HEK293 (cell line): ENCODE results near the gene FBLN2.

Experiments used
- CTCF ChIA-PET: fragments of 350-600 bp; formaldehyde crosslinking; extraction: SDS; loops from one replicate; lab custom pipeline; 2021; ENCODE audit warnings: antibody characterized with exemption; lab: Yijun Ruan, JAX
- POLR2A ChIA-PET: fragments of 300-600 bp; formaldehyde crosslinking; extraction: SDS; loops from one replicate; lab custom pipeline; 2020; ENCODE audit warnings: antibody characterized with exemption, inconsistent platforms; lab: Yijun Ruan, JAX
- H3K27ac ChIP-seq: fragments of 200-500 bp; sonication (Bioruptor generic); 2 replicates; pipeline ENCODE4 v1.5.1; 2014; ENCODE audit warnings: low read depth, low read length, control low read depth, inconsistent platforms; ENCODE audit errors: extremely low read depth
- H3K36me3 ChIP-seq, 2 experiments: fragments of 200-500 bp in 1 of 2; sonication (Bioruptor generic) in 1 of 2; 1 replicate in 1 of 2; 2 replicates in 1 of 2; pipeline ENCODE4 v1.5.1; 2014 to 2017; ENCODE audit warnings: inconsistent platforms in 2 of 2, low read length in 2 of 2; ENCODE audit not compliant: control insufficient read depth in 2 of 2, insufficient read depth in 1 of 2
- H3K4me1 ChIP-seq: fragments of 200-500 bp; sonication (Bioruptor generic); 2 replicates; pipeline ENCODE4 v1.5.1; 2014; ENCODE audit warnings: mild to moderate bottlenecking, low read length, inconsistent platforms; ENCODE audit not compliant: control insufficient read depth, insufficient read depth
- H3K4me3 ChIP-seq: 2 replicates; pipeline ENCODE4 v1.5.1; 2011; ENCODE audit warnings: low read depth, mild to moderate bottlenecking, control low read depth, low read length, moderate library complexity
- H3K9me3 ChIP-seq: fragments of 200-500 bp; sonication (Bioruptor generic); 2 replicates; pipeline ENCODE4 v1.5.1; 2014; ENCODE audit warnings: low read depth, low read length, inconsistent platforms; ENCODE audit not compliant: control insufficient read depth, insufficient read depth
- ATF2 ChIP-seq: fragments of 450-650 bp; formaldehyde crosslinking; IDR thresholded peaks from 2 replicates; pipeline ENCODE4 v1.5.1; 2016; ENCODE audit warnings: missing biosample characterization, missing genetic modification characterization, low read depth
- GLI4 ChIP-seq: fragments of 450-650 bp; formaldehyde crosslinking; IDR thresholded peaks from 2 replicates; pipeline ENCODE4 v1.5.1; 2016; ENCODE audit warnings: missing biosample characterization, missing genetic modification characterization
- REST ChIP-seq: fragments of 450-650 bp; formaldehyde crosslinking; IDR thresholded peaks from 2 replicates; pipeline ENCODE4 v1.5.1; 2016; ENCODE audit warnings: missing biosample characterization, missing genetic modification characterization
- WT1 ChIP-seq: fragments of 450-650 bp; formaldehyde crosslinking; IDR thresholded peaks from 2 replicates; pipeline ENCODE4 v1.5.1; 2016; ENCODE audit warnings: missing biosample characterization, missing genetic modification characterization
- ZBTB21 ChIP-seq: fragments of 450-650 bp; formaldehyde crosslinking; IDR thresholded peaks from 2 replicates; pipeline ENCODE4 v1.5.1; 2017; ENCODE audit warnings: missing biosample characterization, missing genetic modification characterization
- ZBTB48 ChIP-seq: fragments of 450-650 bp; formaldehyde crosslinking; IDR thresholded peaks from 2 replicates; pipeline ENCODE4 v1.5.1; 2016; ENCODE audit warnings: missing biosample characterization, missing genetic modification characterization
- ZBTB49 ChIP-seq: fragments of 450-650 bp; formaldehyde crosslinking; IDR thresholded peaks from 2 replicates; pipeline ENCODE4 v1.5.1; 2016; ENCODE audit warnings: missing biosample characterization, missing genetic modification characterization, low read depth
- ZBTB6 ChIP-seq: fragments of 450-650 bp; formaldehyde crosslinking; IDR thresholded peaks from 2 replicates; pipeline ENCODE4 v1.5.1; 2017; ENCODE audit warnings: missing biosample characterization, missing genetic modification characterization
- ZNF174 ChIP-seq: fragments of 450-650 bp; formaldehyde crosslinking; IDR thresholded peaks from 2 replicates; pipeline ENCODE4 v1.5.0; 2017; ENCODE audit warnings: missing biosample characterization, mild to moderate bottlenecking, missing genetic modification characterization
- ZNF184 ChIP-seq: fragments of 450-650 bp; IDR thresholded peaks from 2 replicates; pipeline ENCODE4 v1.5.1; 2018; ENCODE audit warnings: missing biosample characterization, mild to moderate bottlenecking, missing genetic modification characterization
- ZNF223 ChIP-seq: fragments of 450-650 bp; formaldehyde crosslinking; IDR thresholded peaks from 2 replicates; pipeline ENCODE4 v1.5.1; 2016; ENCODE audit warnings: missing biosample characterization, missing genetic modification characterization
- ZNF311 ChIP-seq: fragments of 450-650 bp; formaldehyde crosslinking; IDR thresholded peaks from 2 replicates; pipeline ENCODE4 v1.5.1; 2017; ENCODE audit warnings: missing biosample characterization, missing genetic modification characterization, borderline replicate concordance
- ZNF449 ChIP-seq: fragments of 450-650 bp; formaldehyde crosslinking; IDR thresholded peaks from 2 replicates; pipeline ENCODE4 v1.5.1; 2017; ENCODE audit warnings: missing biosample characterization, mild to moderate bottlenecking, missing genetic modification characterization, moderate library complexity
- ZNF544 ChIP-seq: fragments of 450-650 bp; formaldehyde crosslinking; IDR thresholded peaks from 2 replicates; pipeline ENCODE4 v1.5.0; 2017; ENCODE audit warnings: missing biosample characterization, missing genetic modification characterization
- ZNF629 ChIP-seq: fragments of 450-650 bp; formaldehyde crosslinking; IDR thresholded peaks from 2 replicates; pipeline ENCODE4 v1.5.1; 2017; ENCODE audit warnings: missing biosample characterization, missing genetic modification characterization
- ZNF658 ChIP-seq: fragments of 450-650 bp; formaldehyde crosslinking; IDR thresholded peaks from 2 replicates; pipeline ENCODE4; 2016; ENCODE audit warnings: missing biosample characterization, missing genetic modification characterization
- ZSCAN18 ChIP-seq: fragments of 450-650 bp; formaldehyde crosslinking; IDR thresholded peaks from 2 replicates; pipeline ENCODE4 v1.5.1; 2016; ENCODE audit warnings: missing biosample characterization, missing genetic modification characterization
- ZSCAN30 ChIP-seq: fragments of 450-650 bp; IDR thresholded peaks from 2 replicates; pipeline ENCODE4 v1.5.1; 2018; ENCODE audit warnings: missing biosample characterization, mild to moderate bottlenecking, missing genetic modification characterization, moderate library complexity

FBLN2 gene

GRCh38 chr3:13578251-13578650 lies 29.3 kb downstream of the FBLN2 start:
- H3K36me3 ChIP-seq, result no peaks in the 10 kb centered on the region
- no peaks in the 10 kb centered on the region for H3K9me3 ChIP-seq
- H3K27ac ChIP-seq, result no peak overlapping the region
- H3K4me1 ChIP-seq, result peaks cover 5% of the 10 kb centered on the region
- TF ChIP-seq ZNF449 (tag by site-specific recombination) (no peak), ZNF223 (tag by site-specific recombination) (no peak), WT1 (tag by site-specific recombination) (no peak), REST (no peak), ZNF311 (tag by site-specific recombination) (no peak), ZBTB48 (tag by site-specific recombination) (no peak), ZBTB6 (tag by site-specific recombination) (no peak), ZNF658 (tag by site-specific recombination) (no peak), ZSCAN18 (tag by site-specific recombination) (no peak), GLI4 (tag by site-specific recombination) (no peak), ZNF174 (tag by site-specific recombination) (no peak), ZNF184 (tag by site-specific recombination) (no peak)
- ChIA-PET CTCF (interaction anchor here (0.9 to 1.0 kb wide), 2 partner anchors 70 to 78 kb away, joined by 3 to 4 read pairs; no protein-coding TSS in a partner anchor), POLR2A (interaction anchor here (0.6 kb wide), 1 partner anchor 8 kb away, joined by 10 read pairs; no protein-coding TSS in a partner anchor)
- H3K4me3 ChIP-seq, result no peak overlapping the region

GRCh38 chr3:13579063-13579462 lies 30.1 kb downstream of the FBLN2 start:
- H3K9me3 ChIP-seq, result no peaks in the 10 kb centered on the region
- CTCF ChIA-PET, result interaction anchor here (1.0 kb wide), 1 partner anchor 69 kb away, joined by 4 read pairs; no protein-coding TSS in a partner anchor

More at GRCh38 chr3:13579063-13579462, 30.1 kb downstream of the FBLN2 start:
- Histone ChIP-seq H3K4me3 (no peak overlapping the region), H3K4me1 (peaks cover 5% of the 10 kb centered on the region), H3K27ac (no peak overlapping the region), H3K36me3 (no peaks in the 10 kb centered on the region)
- TF ChIP-seq ATF2 (peak; percentile 97), ZBTB49 (no peak), ZNF629 (tag by site-specific recombination) (peak; percentile 57), ZSCAN30 (tag by site-specific recombination) (no peak), ZNF544 (no peak), ZBTB6 (tag by site-specific recombination) (0 out of 2 replicates have a peak, but pooled peaks have one; percentile 54), ZBTB21 (peak; percentile 28; the same call in 1 of the 2 replicates)
- POLR2A ChIA-PET, result no interaction called here
